Immature natural killer cell (primary cell): ENCODE results near the gene MACROD2. TPM values are rescaled to one million over a fixed set of nuclear protein-coding genes. Genes with fewer than 3 reads are reported as not detected.
"Not testable (repeated sequence)": the region's sequence is repeated elsewhere in the genome, so short reads cannot be mapped to it uniquely, and the experiment has no call there.

ENCODE experiments used
- DNase-seq, 3 donors: peaks; one replicate each; pipeline ENCODE4 v3.0.0; 2022; ENCODE audit warnings: mixed read lengths in 1 of 3
- H3K27ac Mint-ChIP-seq, 6 donors: one replicate each; pipeline ENCODE4 v1.8.0; 2020; ENCODE audit warnings: mixed read lengths in 6 of 6, mild to moderate bottlenecking in 5 of 6, inconsistent platforms in 4 of 6, moderate library complexity in 3 of 6
- H3K27me3 Mint-ChIP-seq, 3 donors: one replicate each; pipeline ENCODE4 v1.8.0; 2020 to 2021; ENCODE audit warnings: low read depth in 3 of 3, mild to moderate bottlenecking in 3 of 3, mixed read lengths in 3 of 3, moderate library complexity in 3 of 3, inconsistent platforms in 1 of 3
- H3K36me3 Mint-ChIP-seq, 3 donors: one replicate each; pipeline ENCODE4 v1.8.0; 2020; ENCODE audit warnings: mixed read lengths in 3 of 3, inconsistent platforms in 2 of 3, mild to moderate bottlenecking in 2 of 3
- H3K4me1 Mint-ChIP-seq, 2 donors: one replicate each; pipeline ENCODE4 v1.8.0; 2020; ENCODE audit warnings: inconsistent platforms in 2 of 2, mild to moderate bottlenecking in 2 of 2, mixed read lengths in 2 of 2, moderate library complexity in 1 of 2
- H3K4me3 Mint-ChIP-seq, 5 donors: one replicate each; pipeline ENCODE4 v1.8.0; 2020; ENCODE audit warnings: mild to moderate bottlenecking in 5 of 5, mixed read lengths in 5 of 5, inconsistent platforms in 3 of 5, moderate library complexity in 3 of 5
- H3K9me3 Mint-ChIP-seq, 6 donors: one replicate each; pipeline ENCODE4 v1.8.0; 2020; ENCODE audit warnings: mild to moderate bottlenecking in 6 of 6, mixed read lengths in 6 of 6, inconsistent platforms in 4 of 6, moderate library complexity in 3 of 6
- polyA plus RNA-seq, 3 donors: library from polyadenylated mRNA; unstranded; fragments of 300-500 nt; fragmentation: Illumina TruSeq; gene quantifications; one replicate each; pipeline ENCODE4 v1.2.3, GENCODE V29; 2021

The MACROD2 gene
- polyA plus RNA-seq, 3 donors from 2014 or later, result not detected

DNA sequence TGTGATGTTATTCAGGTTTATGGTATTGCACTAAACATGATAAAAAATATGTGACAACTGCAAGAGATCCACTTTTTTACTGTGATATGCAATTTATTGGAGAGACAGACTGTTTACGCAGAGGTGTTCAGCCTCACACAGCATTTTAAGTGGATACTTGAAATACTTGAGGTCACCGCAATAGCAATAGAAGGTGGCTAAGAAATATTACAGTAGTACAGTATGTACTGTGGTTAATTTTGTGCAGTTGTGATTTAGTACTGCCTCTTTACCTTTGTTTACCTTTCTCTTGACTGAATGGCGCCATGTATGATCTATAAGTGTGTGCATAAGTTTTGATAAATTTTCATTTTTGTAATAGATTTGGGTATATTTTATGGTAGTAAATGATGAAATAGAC is 17.4 kb downstream of the MACROD2 start:
- H3K4me1 Mint-ChIP-seq, result no peaks in the 10 kb centered on the region
- DNase-seq, result no peak
- H3K27me3 Mint-ChIP-seq, result peaks cover 0 to 2% (median 0%) of the 10 kb centered on the region in 3 donors
- no peak overlapping the region for H3K4me3 Mint-ChIP-seq
- peaks cover 10 to 49% (median 20%) of the 10 kb centered on the region in 6 donors for H3K9me3 Mint-ChIP-seq
- no peak overlapping the region for H3K27ac Mint-ChIP-seq
- H3K36me3 Mint-ChIP-seq, result peaks cover 0 to 5% (median 0%) of the 10 kb centered on the region in 3 donors

DNA sequence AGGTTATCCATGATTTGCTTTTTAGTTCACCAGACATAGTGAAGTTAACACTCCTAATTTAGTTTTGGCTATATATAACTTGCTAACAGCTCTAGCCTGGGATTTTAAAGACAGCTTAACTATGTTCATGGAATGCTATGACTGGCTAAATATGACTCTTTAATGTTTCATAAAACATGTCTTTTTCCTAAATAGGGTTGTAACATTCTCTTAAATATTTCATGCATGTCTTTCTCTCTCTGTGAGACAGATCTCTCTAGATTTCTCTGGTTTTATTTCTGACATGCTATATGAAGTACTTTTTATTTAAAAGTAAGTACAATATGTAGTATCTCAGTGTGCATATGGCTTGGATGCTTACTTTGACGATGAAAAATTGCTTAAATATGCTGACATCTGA is 35.7 kb downstream of the MACROD2 start:
- Mint-ChIP-seq H3K36me3 (peaks cover 0 to 3% (median 0%) of the 10 kb centered on the region in 3 donors), H3K27me3 (peaks cover 0 to 3% (median 0%) of the 10 kb centered on the region in 3 donors), H3K4me1 (no peaks in the 10 kb centered on the region), H3K27ac (no peak overlapping the region), H3K4me3 (no peak overlapping the region), H3K9me3 (peaks cover 5 to 20% (median 9%) of the 10 kb centered on the region in 6 donors)
- DNase-seq, result no peak

DNA sequence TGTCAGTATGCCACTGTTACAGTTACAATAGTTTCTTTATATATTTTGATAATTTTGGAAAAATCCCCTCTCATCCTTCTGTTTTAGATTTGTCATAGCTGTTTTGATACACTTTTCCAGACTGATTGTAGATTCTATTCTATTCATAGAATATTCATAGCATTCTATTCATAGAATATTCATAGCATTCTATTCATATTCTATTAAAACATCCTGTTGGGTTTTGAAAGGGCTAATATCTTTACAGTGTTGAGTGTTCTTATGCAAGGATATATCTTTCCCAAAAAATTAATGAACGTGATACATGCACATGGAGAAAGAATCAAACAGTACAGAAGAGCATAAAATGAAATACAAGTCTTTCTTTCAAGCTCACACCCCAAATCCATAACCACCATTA is 38.0 kb downstream of the MACROD2 start:
- H3K27ac Mint-ChIP-seq, result no peak overlapping the region
- peaks cover 0 to 3% (median 0%) of the 10 kb centered on the region in 3 donors for H3K27me3 Mint-ChIP-seq
- DNase-seq, result no peak
- H3K4me1 Mint-ChIP-seq, result no peaks in the 10 kb centered on the region
- no peak overlapping the region for H3K4me3 Mint-ChIP-seq
- H3K36me3 Mint-ChIP-seq, result no peaks in the 10 kb centered on the region
- H3K9me3 Mint-ChIP-seq, result peaks cover 0 to 15% (median 4%) of the 10 kb centered on the region in 6 donors

DNA sequence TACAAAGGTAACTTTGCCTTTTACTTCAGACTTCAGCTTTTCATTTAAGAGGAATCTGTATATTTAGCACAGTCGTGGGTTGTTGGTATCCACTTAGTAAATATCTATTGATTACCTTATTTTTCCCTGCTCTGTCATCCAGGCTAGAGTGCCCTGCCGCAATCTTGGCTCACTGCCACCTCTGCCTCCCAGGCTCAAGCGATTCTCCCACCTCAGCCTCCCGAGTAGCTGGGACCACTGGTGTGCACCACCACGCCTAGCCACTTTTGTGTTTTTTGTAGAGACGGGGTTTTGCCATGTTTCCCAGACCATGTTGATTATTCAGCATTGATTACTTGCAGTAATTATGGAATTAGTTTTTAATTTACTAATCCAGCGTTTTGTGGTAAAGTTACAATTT is 41.3 kb downstream of the MACROD2 start:
- no peak overlapping the region for H3K4me3 Mint-ChIP-seq
- H3K4me1 Mint-ChIP-seq, result no peaks in the 10 kb centered on the region
- no peak for DNase-seq
- peaks cover 0 to 3% (median 0%) of the 10 kb centered on the region in 3 donors for H3K27me3 Mint-ChIP-seq
- peaks cover 0 to 6% (median 1%) of the 10 kb centered on the region in 6 donors for H3K9me3 Mint-ChIP-seq
- no peak overlapping the region for H3K27ac Mint-ChIP-seq
- no peaks in the 10 kb centered on the region for H3K36me3 Mint-ChIP-seq

DNA sequence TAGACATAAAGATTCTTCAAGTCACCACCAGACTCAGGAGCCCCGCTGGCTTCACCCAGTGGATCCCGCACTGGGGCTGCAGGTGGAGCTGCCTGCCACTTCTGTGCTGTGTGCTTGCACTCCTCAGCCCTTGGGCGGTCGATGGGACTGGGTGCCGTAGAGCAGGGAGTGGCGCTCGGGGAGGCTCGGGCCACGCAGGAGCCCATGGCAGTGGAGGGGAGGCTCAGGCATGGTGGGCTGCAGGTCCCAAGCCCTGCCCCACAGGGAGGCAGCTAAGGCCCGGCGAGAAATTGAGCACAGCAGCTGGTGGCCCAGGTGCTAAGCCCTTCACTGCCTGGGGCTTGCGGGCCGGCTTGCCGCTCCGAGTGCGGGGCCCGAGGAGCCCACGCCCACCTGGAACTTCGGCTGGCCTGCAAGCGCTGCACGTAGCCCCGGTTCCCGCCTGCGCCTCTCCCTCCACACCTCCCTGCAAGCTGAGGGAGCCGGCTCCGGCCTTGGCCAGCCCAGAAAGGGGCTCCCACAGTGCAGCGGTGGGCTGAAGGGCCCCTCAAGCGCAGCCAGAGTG is 49.5 kb downstream of the MACROD2 start:
- H3K27me3 Mint-ChIP-seq, result not testable (repeated sequence)

DNA sequence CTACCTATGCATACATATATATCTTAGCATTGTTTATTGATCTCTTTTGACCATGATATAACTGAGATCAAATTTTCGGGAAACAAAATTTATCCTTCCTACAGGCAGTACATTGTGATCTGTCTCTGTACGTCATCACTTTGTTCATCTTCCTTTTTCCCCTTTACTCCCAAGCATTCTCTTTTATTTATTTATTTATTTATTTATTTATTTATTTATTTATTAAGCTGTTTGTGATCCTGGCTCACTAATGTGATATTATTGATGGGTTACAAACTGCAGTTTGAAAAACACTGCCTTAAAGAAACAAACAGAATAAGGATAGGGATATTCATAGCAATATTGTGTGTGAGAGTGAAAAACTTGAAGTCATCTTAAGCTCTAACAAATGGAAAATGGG is 51.2 kb downstream of the MACROD2 start:
- H3K4me1 Mint-ChIP-seq, result no peaks in the 10 kb centered on the region
- DNase-seq, result no peak
- no peak overlapping the region for H3K4me3 Mint-ChIP-seq
- H3K9me3 Mint-ChIP-seq, result peaks cover 0 to 19% (median 2%) of the 10 kb centered on the region in 6 donors
- peaks cover 0 to 1% (median 0%) of the 10 kb centered on the region in 3 donors for H3K27me3 Mint-ChIP-seq
- H3K27ac Mint-ChIP-seq, result no peak overlapping the region
- H3K36me3 Mint-ChIP-seq, result no peaks in the 10 kb centered on the region

More for the DNA sequence above, 49.5 kb downstream of the MACROD2 start:
- not testable (repeated sequence) for H3K36me3 Mint-ChIP-seq, DNase-seq, H3K27ac Mint-ChIP-seq, H3K4me3 Mint-ChIP-seq, H3K4me1 Mint-ChIP-seq
- peaks cover 0 to 20% (median 4%) of the 10 kb centered on the region in 6 donors for H3K9me3 Mint-ChIP-seq

DNA sequence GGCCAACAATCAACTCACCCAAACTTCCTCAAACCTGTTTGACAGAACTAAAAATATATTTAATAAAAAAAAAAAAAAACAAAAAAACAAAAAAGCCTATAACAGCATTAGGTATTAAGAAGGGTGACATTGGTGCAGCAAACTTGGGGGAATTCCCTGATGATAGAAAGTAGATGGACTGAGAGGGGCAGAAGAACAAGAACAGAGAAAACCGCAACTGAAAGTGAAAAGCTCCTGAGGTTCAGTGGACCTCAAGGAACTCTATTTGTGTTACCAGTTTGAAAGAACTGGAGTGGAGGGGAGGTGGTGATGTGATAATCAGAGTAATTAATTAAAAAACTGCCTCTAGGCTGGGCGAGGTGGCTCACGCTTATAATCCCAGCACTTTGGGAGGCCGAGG is 53.8 kb downstream of the MACROD2 start:
- H3K4me1 Mint-ChIP-seq, result no peaks in the 10 kb centered on the region
- H3K36me3 Mint-ChIP-seq, result no peaks in the 10 kb centered on the region
- peaks cover 0 to under 1% (median 0%) of the 10 kb centered on the region in 3 donors for H3K27me3 Mint-ChIP-seq
- DNase-seq, result no peak
- H3K27ac Mint-ChIP-seq, result no peak overlapping the region
- peaks cover 0 to 5% (median under 1%) of the 10 kb centered on the region in 6 donors for H3K9me3 Mint-ChIP-seq
- no peak overlapping the region for H3K4me3 Mint-ChIP-seq

DNA sequence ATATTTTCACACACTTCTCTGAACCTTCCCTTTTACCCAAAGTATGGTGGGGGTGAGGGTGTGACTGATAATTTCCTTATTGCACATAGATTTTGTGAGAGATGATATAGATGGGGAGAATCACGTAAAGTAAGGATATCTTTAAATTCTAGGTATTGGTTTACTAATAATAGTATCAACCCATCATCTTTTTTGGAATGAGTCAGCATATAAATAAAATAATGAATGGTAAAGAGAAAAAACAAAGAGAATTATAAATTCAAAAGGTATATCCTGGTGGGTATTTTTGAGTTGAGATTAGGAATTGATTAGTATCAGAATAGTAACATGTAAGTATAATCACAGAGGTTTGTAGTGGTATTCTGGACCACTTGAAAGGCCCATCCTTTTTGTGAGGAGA is 56.1 kb downstream of the MACROD2 start:
- DNase-seq, result no peak

DNA sequence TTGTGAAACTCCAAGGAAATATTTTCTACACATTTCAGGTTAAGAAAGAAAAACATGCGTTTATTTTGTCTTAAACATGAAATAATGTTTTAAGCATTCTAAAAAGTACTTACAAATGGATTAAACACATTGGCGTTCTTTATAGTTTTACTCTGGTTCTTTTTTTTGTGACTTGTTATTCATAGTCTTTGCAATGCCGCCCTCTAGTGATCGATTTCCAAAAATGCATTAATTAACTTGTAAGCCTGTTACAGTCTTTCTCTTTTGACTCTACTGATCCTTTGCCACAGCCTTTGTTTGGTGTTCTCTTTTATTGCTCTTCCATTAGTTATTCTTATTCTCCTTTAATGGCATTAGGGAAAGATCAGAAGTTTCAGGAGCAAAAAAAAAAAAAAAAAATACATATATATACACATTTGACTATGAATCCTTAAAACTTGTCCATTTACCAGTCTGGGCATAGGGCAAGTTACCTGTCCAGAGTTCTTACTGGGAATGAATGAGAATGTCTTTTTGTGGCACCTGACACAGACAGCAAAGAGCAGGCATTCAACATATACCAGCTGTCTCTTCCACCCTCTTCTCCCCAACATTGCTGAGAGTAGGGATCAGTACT is 59.9 kb downstream of the MACROD2 start:
- Mint-ChIP-seq H3K4me1 (no peaks in the 10 kb centered on the region), H3K36me3 (no peaks in the 10 kb centered on the region), H3K27ac (no peak overlapping the region), H3K27me3 (peaks cover 0 to 1% (median 0%) of the 10 kb centered on the region in 3 donors), H3K9me3 (peaks cover 0 to 6% (median 0%) of the 10 kb centered on the region in 6 donors), H3K4me3 (no peak overlapping the region)
- peak; percentile 2 to 5 (median 4) for DNase-seq

More for the DNA sequence above, 56.1 kb downstream of the MACROD2 start:
- no peaks in the 10 kb centered on the region for H3K4me1 Mint-ChIP-seq
- H3K27ac Mint-ChIP-seq, result no peak overlapping the region
- H3K9me3 Mint-ChIP-seq, result peaks cover 0 to 2% (median 0%) of the 10 kb centered on the region in 6 donors
- H3K27me3 Mint-ChIP-seq, result peaks cover 0 to 1% (median 0%) of the 10 kb centered on the region in 3 donors
- no peak overlapping the region for H3K4me3 Mint-ChIP-seq
- H3K36me3 Mint-ChIP-seq, result no peaks in the 10 kb centered on the region

DNA sequence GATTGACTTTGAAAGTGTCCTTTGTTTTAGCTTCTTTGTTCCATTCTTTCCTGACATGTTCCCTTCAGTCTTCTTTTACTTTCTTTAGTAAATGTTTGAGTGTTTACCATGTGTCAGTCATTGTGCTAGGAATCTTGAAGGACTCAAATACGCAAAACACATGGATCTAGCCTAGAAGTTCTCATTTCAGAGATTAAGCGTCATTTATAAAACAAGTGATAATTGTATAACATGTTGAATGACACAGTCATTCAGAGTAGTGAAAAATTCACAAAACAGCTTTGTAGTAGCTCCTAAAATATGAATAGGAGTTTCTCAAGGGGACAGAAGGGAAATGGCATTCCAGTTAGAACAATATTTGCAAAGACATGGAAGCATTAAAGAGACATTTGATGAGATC is 66.9 kb downstream of the MACROD2 start:
- peaks cover 0 to 1% (median 0%) of the 10 kb centered on the region in 3 donors for H3K27me3 Mint-ChIP-seq

DNA sequence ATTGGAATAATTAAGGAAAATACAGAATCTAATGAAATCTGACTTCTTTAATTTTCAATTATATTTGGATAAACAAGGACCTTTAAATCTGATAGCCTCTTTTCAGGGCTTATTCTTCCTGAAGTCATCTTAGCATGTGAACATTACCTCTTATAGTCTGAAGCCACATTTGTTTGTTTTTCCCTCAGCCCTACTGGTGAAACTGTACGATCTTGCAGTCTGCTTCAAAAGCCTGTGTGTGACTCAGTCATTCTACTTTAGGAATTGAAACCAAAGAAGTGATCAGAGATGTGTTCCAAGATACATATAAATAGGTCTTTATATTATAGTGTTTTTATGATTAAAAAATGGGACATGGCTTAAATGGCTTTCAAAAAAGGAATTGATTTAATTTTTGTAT is 67.5 kb downstream of the MACROD2 start:
- Mint-ChIP-seq H3K27me3 (peaks cover 0 to 1% (median 0%) of the 10 kb centered on the region in 3 donors), H3K4me3 (no peak overlapping the region), H3K4me1 (no peaks in the 10 kb centered on the region), H3K9me3 (peaks cover 0 to 6% (median 0%) of the 10 kb centered on the region in 6 donors), H3K36me3 (no peaks in the 10 kb centered on the region), H3K27ac (no peak overlapping the region)
- no peak for DNase-seq

More for the DNA sequence above, 66.9 kb downstream of the MACROD2 start:
- no peaks in the 10 kb centered on the region for H3K36me3 Mint-ChIP-seq
- H3K27ac Mint-ChIP-seq, result no peak overlapping the region
- no peak for DNase-seq
- H3K4me3 Mint-ChIP-seq, result no peak overlapping the region
- no peaks in the 10 kb centered on the region for H3K4me1 Mint-ChIP-seq
- H3K9me3 Mint-ChIP-seq, result peaks cover 0 to 6% (median 0%) of the 10 kb centered on the region in 6 donors

DNA sequence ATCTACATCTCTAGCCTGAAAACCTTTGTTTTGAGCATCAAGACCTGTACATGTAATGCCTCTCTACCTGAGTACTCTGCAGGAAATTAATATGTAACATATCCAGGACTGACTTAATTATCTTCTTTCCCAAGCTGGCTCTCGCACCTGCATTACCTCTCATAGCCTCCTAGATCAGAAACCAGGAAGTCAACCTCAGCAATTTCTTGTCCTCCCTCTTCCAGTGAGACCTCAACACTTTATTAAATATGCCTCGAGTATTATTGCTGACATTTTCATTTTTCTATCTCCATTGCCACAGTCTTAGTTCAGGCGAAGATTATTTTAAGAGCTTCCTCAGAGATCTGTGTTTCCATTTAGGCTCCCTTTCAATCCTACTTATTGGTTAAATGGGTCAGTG is 69.0 kb downstream of the MACROD2 start:
- no peak for DNase-seq
- H3K36me3 Mint-ChIP-seq, result peaks cover 0 to 2% (median 0%) of the 10 kb centered on the region in 3 donors
- no peaks in the 10 kb centered on the region for H3K4me1 Mint-ChIP-seq
- H3K27ac Mint-ChIP-seq, result no peak overlapping the region
- no peak overlapping the region for H3K4me3 Mint-ChIP-seq
- H3K27me3 Mint-ChIP-seq, result peaks cover 0 to 3% (median 3%) of the 10 kb centered on the region in 3 donors
- peaks cover 3 to 13% (median 8%) of the 10 kb centered on the region in 6 donors for H3K9me3 Mint-ChIP-seq

DNA sequence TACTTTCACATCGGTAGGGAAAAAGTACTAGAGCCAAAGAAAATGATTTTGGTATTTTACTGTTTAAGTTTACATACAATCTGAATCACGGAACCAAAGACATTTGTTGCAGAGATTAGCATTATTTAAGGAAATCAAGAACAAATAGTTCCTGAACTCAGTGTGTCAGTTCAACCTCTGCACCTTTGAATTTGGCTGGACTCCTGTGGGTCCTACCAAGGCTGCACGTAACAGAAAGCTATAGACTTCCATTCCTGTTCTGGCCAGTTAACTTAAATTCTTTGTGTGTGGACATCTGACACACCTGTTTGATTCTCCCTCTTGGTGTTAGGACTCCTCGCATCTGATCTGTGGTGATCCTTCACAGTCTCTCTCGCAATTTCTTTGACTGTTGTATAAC is 69.6 kb downstream of the MACROD2 start:
- H3K4me3 Mint-ChIP-seq, result no peak overlapping the region
- H3K27ac Mint-ChIP-seq, result no peak overlapping the region
- peaks cover 0 to 2% (median 0%) of the 10 kb centered on the region in 3 donors for H3K36me3 Mint-ChIP-seq
- H3K4me1 Mint-ChIP-seq, result no peaks in the 10 kb centered on the region
- H3K9me3 Mint-ChIP-seq, result peaks cover 3 to 13% (median 8%) of the 10 kb centered on the region in 6 donors
- DNase-seq, result no peak
- H3K27me3 Mint-ChIP-seq, result peaks cover 0 to 3% (median 3%) of the 10 kb centered on the region in 3 donors

DNA sequence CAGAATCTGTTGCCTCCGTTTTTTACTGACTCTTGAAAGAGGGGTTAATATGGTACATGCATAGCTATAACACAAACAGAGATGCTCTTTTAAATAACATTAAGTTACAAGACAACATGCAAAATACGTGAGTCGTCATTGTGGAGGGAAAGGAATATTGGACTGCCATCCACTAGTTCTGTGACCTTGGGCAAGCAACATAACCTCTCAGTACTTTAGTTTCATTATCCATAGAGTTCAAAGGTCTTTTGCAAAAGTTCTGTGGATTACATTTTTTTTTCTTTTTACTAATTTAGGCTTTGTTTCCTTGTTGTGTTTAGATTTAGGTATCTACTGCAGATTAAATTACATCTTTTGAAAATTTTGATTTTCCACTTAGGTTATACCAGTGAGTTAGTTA is 70.5 kb downstream of the MACROD2 start:
- no peaks in the 10 kb centered on the region for H3K4me1 Mint-ChIP-seq
- H3K4me3 Mint-ChIP-seq, result no peak overlapping the region
- H3K36me3 Mint-ChIP-seq, result peaks cover 0 to 2% (median 0%) of the 10 kb centered on the region in 3 donors
- peaks cover 0 to 3% (median 3%) of the 10 kb centered on the region in 3 donors for H3K27me3 Mint-ChIP-seq
- H3K9me3 Mint-ChIP-seq, result peaks cover 3 to 15% (median 8%) of the 10 kb centered on the region in 6 donors
- DNase-seq, result no peak
- H3K27ac Mint-ChIP-seq, result no peak overlapping the region
